Fibroblast of upper back skin (primary cell): Measurements from ENCODE around the gene ADRA2A.

Experiments
- DNase-seq: peaks from one replicate; pipeline ENCODE4 v3.0.0-alpha.2; 2013

The ADRA2A gene

GRCh38 chr10:111076682-111077478 lies at the start of gene ADRA2A:
ADRA2A (plus strand) TSS chr10:111077029; CDS start chr10:111077997, 968 bp downstream.
- DNase-seq, result peak; percentile 29

DNA sequence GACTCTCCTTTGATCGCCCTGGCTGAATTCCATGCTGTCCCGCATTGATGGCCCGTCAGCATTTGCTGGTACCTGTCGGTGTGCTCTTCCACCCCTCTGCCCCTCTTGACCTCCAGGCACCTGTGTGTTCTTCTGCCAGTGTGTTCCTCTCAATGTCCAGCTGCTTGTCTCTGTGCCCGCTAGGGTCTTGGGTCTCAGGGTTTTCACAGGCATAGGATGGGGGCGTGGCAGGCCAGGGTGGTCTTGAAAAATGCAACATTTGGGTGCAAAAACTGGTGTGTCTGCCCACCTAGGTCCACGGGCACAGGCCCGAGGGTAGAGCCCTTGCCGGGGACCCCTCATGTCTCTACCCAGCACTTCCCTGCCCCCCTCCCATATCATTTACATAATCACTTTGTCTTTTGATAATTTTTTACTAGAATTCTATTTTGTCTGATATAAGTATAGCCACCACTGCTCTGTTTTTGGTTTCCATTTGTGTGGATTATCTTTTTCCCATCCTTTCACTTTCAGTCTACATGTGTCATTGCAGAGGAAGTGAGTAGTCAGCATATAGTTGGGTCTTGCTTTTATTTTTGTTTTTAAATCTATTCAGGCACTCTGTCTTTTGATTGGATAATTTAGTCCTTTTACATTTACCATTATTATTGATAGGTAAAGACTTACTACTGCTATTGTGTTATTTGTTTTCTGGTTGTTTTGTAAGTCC lies 46.6 kb upstream of the ADRA2A start:
- no peak for DNase-seq

GRCh38 chr10:111034598-111035310 lies 42.1 kb upstream of the ADRA2A start:
- peak; percentile 16 for DNase-seq

DNA sequence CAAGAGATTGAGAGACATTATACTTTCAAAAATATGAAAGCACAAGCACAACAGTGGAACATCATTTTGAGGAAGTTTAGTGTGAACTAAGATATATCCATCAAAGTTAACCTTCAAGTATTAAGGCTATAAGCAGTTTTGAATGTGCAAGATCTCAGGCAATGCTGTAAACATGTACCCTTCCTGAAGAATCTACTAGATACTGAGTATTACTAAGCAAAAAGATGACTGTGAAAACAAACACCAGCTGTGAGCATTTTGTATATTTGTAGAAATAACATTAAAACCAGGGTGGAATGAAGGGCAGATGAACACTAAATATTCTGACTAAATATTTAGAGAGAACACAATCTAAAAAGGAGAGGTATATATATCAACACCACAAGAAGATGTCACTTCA lies 41.3 kb upstream of the ADRA2A start:
- no peak for DNase-seq

- DNase-seq, result no peak
Measured at GRCh38 chr10:111037858-111038257, 39.0 kb upstream of the ADRA2A start.

- no peak for DNase-seq
Measured at GRCh38 chr10:111039522-111039921, 37.3 kb upstream of the ADRA2A start.

- no peak for DNase-seq
Measured at GRCh38 chr10:111057006-111057405, 19.8 kb upstream of the ADRA2A start.

GRCh38 chr10:111063471-111063870 lies 13.4 kb upstream of the ADRA2A start:
- no peak for DNase-seq

- no peak for DNase-seq
Measured at GRCh38 chr10:111072232-111072631, 4.6 kb upstream of the ADRA2A start.

DNA sequence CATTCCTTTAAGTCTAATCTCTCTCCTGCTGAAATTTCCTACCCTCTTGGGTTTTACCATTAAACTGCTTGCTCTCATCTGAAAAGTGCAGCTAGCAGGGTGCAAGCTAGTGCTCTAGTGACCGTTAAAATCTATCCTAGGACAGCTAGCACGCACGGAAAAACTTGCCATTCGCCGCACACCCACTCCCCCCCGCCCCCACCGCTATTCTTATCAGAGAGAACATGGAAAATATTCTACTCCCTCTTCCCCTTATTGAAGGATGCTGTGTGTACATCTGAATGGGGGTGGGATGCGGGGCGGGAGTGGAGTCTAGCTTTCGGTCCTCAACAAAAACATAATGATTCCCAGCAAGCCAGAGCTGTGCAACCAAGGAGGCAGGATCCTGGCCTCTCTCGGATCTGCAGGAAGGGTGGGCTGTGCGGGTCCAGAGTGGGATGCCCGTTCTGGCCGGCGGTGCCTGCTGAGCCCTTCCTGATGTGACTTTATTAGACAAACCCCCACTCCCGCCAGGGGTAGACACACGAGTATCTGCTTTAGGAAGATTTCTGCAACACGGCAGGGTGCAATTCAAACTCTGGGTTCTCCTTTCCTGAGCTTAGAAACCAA lies 1.1 kb upstream of the ADRA2A start:
- DNase-seq, result no peak

GRCh38 chr10:111076191-111076681 lies 593 bp upstream of the ADRA2A start:
- peak; percentile 24 for DNase-seq

DNA sequence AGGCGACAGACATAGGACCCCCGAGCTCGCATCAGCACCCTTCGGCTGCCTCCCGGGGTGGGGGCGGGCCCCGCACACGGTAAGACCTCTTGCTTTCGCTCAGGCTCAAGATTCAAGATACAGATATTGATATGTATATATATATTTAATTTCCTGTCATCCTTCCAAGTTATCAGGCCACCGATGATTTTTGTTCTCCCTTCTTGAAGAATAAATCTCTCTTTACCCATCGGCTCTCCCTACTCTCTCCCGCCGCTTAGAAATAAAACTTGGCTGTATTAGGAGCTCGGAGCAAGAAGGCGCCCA lies 603 bp downstream of the ADRA2A start:
- no peak for DNase-seq

DNA sequence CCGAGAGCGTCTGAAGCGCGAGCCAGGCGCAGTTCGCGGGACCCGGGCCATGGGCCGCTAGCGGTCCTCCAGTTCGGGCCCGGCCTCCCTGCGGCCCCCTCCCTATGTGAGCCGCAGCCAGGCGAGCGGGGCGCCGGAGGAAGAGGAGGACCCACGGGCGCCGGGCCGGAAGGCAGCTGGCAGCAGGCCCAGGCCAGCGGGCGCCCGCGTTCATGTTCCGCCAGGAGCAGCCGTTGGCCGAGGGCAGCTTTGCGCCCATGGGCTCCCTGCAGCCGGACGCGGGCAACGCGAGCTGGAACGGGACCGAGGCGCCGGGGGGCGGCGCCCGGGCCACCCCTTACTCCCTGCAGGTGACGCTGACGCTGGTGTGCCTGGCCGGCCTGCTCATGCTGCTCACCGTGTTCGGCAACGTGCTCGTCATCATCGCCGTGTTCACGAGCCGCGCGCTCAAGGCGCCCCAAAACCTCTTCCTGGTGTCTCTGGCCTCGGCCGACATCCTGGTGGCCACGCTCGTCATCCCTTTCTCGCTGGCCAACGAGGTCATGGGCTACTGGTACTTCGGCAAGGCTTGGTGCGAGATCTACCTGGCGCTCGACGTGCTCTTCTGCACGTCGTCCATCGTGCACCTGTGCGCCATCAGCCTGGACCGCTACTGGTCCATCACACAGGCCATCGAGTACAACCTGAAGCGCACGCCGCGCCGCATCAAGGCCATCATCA lies 1.1 kb downstream of the ADRA2A start:
- no peak for DNase-seq

GRCh38 chr10:111078505-111079185 lies 1.8 kb downstream of the ADRA2A start:
- DNase-seq, result no peak

DNA sequence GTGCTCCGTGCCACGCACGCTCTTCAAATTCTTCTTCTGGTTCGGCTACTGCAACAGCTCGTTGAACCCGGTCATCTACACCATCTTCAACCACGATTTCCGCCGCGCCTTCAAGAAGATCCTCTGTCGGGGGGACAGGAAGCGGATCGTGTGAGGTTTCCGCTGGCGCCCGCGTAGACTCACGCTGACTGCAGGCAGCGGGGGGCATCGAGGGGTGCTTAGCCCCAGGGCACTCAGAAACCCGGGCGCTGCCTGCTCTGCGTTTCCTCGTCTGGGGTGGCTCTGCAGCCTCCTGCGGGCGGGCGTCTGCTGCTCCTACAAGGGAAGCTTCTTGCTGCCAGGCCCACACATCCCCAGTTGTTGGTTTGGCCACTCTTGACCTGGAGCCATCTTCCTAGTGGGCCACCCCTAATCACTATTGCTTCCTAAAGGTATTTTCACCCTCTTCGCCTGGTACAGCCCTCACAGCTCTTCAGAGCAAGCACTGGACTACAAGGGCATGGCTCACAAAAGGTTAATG lies 2.5 kb downstream of the ADRA2A start:
- DNase-seq, result no peak

DNA sequence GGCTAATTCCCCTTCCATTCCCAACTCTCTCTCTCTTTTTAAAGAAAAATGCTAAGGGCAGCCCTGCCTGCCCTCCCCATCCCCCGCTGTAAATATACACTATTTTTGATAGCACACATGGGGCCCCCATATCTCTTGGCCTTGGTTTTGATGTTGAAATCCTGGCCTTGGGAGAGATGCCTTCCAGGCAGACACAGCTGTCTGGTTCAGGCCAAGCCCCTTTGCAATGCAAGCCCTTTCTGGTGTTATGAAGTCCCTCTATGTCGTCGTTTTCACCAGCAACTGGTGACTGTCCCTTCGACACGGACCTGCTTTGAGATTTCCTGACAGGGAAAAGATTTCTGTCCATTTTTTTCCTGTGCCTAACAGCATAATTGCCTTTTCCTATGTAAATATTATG lies 3.0 kb downstream of the ADRA2A start:
- no peak for DNase-seq

DNA sequence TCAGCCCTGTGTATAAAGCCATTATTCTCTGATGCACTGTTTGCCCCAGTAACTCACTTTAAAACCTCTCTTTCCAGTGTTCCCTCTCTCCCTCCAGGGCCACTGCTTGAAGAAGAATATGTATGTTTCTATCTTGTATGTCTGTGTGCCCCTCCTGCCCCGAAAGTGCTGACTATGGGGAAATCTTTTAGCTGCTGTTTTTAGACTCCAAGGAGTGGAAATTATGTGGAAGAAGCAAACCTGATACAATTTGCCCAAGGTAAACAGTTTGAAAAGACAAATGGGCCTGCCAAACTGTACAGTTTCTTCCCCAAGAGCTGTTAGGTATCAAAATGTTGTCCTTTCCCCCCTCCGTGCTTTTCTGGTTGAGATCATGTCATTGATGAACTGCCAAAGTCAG lies 3.4 kb downstream of the ADRA2A start:
- no peak for DNase-seq

DNA sequence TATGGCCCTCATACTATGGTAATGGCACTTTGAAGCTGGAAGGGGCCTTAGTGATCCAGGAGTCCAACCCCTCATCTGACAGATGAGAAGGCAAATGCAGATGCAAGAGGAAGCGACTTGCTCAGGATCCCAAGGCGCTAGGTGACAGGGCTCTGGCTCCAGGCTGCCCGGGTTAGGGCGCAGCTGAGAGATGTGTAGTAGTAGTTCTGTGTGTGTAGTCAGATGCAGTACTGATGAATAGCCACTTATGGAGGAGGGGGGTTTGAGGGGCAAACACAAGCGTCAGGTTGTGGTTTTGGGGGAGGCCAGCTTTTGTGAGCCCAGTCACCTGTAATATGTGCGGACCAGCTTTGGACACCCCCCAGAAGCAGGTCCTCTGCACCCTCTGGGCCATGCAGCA lies 4.8 kb downstream of the ADRA2A start:
- no peak for DNase-seq

DNA sequence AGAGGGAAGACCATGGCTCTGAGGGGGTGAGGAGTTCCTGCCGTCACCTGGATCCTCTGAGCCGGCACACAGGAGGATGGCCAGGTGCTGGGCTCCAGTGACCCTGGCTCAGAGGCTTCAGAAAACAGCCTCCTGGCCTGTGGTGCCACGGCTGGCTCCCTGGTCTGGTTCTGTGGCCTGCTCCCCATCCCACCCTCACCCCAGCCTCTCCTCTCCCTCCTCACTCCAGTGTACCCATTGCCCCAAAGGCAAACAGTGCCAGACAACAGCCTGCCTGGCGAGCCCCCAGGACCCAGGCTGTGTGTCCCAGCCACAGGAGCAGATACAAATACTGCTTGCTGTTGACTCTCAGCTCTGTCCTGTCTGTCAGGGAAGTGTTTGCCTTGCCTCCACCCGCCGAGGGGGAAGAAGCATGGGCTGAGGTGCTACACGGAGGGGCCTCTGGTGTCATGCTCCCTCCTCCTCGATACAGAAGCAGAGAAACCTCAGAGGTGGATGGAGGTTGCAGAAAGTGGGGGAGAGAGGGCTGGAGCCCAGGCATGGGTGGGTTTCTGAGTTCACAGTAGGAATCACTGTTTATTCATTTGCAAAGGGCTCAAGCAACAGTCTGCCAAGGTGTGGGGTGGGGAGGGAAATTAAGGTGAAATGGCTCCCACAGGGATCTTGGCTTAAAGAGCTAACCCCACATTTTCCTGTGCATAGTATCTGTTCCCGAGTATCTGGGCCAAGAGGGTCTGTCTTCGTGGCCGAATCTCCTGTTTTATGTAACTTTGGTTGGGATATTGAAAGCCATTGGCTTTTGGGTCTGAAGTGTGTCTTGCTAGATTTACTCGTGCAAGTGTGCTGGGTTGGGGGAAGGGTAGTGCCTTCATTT lies 5.5 kb downstream of the ADRA2A start:
- no peak for DNase-seq

GRCh38 chr10:111083222-111084095 lies 6.6 kb downstream of the ADRA2A start:
- no peak for DNase-seq
